Measurements from ENCODE around the gene ANKRD52. TPM values are rescaled to one million over a fixed set of nuclear protein-coding genes. Genes with fewer than 3 reads are reported as not detected.

The ANKRD52 gene
- total RNA-seq, 2 donors from 2014 or later, result 18.5 to 29.0 TPM

DNA sequence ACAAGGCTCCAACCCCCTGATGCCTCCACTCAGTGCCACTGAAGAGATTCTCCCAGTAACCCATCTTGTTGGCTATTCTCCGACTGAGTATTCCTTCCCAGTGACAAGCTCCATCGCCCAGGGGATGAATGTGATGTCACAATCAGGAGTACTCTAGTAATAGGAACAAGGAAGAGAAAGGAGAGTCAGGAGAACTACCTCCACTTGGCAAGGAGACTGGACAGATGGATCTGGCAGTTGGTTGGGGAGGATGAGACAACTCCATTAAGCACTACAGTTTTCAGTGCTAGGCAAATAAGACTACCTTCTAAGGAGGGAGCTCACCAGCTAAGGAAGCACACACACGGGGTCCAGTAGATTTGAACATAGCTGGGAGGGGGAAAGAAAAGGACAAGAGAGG is 41.7 kb downstream of the ANKRD52 start:
- TF ChIP-seq, protein P1, sequence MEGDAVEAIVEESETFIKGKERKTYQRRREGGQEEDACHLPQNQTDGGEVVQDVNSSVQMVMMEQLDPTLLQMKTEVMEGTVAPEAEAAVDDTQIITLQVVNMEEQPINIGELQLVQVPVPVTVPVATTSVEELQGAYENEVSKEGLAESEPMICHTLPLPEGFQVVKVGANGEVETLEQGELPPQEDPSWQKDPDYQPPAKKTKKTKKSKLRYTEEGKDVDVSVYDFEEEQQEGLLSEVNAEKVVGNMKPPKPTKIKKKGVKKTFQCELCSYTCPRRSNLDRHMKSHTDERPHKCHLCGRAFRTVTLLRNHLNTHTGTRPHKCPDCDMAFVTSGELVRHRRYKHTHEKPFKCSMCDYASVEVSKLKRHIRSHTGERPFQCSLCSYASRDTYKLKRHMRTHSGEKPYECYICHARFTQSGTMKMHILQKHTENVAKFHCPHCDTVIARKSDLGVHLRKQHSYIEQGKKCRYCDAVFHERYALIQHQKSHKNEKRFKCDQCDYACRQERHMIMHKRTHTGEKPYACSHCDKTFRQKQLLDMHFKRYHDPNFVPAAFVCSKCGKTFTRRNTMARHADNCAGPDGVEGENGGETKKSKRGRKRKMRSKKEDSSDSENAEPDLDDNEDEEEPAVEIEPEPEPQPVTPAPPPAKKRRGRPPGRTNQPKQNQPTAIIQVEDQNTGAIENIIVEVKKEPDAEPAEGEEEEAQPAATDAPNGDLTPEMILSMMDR (IDR thresholded peaks at IDR 0.05), result no peak
- TF ChIP-seq POLR2AphosphoS5 (IDR thresholded peaks at IDR 0.05), result no peak
- H3K9me3 ChIP-seq, result no peaks in the 10 kb centered on the region
- H3K27me3 ChIP-seq (replicated peaks; ENCODE audit: insufficient read depth), result no peaks in the 10 kb centered on the region
- no peaks in the 10 kb centered on the region for H3K4me1 ChIP-seq (replicated peaks)
- peaks cover 14 to 21% of the 10 kb centered on the region in 2 donors for H3K36me3 ChIP-seq
- peak overlapping the region; percentile 72 to 99 for H3K27ac ChIP-seq
- intact Hi-C loops (cut with DNase I), result no loop called here
- 64% methylated on average over 3 of the region's 3 CpGs for WGBS
- no peak overlapping the region for H3K4me3 ChIP-seq
- peak; percentile 49 for DNase-seq (ENCODE audit: low spot score)

DNA sequence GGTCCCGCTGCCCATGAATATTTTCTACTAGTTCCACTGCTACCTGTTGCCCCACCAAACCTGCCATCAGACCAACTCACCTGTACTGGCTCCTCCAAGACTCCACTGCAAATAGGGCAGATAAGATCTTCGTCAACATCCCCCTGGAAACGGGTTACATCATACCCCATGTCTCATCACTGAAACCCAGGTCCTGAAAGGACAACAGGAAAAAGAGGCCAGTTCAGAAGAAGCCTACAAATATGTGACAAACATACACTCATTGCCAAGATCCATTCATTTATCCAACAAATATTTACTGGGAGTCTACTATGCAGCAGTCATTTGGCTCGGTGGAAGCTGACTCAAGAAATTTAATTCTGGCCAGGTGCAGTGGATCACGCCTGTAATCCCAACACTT is 44.3 kb downstream of the ANKRD52 start:
- H3K4me3 ChIP-seq, result no peak overlapping the region
- H3K27ac ChIP-seq, result peak overlapping the region; percentile 20 to 99

DNA sequence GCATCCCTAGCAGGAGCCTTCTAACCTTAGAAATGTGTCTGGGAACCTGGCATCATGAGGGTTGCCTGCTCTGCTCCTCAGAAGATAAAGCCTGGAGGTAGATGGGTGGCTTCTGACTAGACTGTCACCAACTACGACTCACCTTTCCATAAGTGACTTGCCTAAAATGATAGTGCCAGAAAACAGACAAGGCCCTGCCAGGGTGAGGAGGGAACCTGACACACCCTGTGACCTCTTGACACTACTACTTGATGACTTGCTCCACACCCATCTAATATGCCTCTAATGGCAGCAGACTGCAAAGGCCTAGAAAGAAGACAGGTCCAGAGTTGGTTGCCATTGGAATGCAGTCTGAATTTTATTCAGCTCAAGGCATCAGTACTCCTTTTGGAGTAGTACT is 45.8 kb downstream of the ANKRD52 start:
- H3K4me3 ChIP-seq, result no peak overlapping the region
- intact Hi-C loops (cut with DNase I), result no loop called here
- H3K27me3 ChIP-seq (replicated peaks; ENCODE audit: insufficient read depth), result no peaks in the 10 kb centered on the region
- TF ChIP-seq POLR2A (IDR thresholded peaks at IDR 0.05), result no peak
- no peaks in the 10 kb centered on the region for H3K9me3 ChIP-seq
- no peaks in the 10 kb centered on the region for H3K4me1 ChIP-seq (replicated peaks)
- WGBS, result 87% methylated on average over 1 of the region's 1 CpG
- H3K36me3 ChIP-seq, result peaks cover 32 to 45% of the 10 kb centered on the region in 2 donors
- peak overlapping the region in 1 of 2 donors; percentile 99 for H3K27ac ChIP-seq
- DNase-seq (ENCODE audit: low spot score), result no peak

More for the DNA sequence above, 44.3 kb downstream of the ANKRD52 start:
- Histone ChIP-seq H3K36me3 (peaks cover 26 to 38% of the 10 kb centered on the region in 2 donors), H3K9me3 (no peaks in the 10 kb centered on the region), H3K4me1 (replicated peaks) (no peaks in the 10 kb centered on the region), H3K27me3 (replicated peaks; ENCODE audit: insufficient read depth) (no peaks in the 10 kb centered on the region)
- TF ChIP-seq POLR2AphosphoS5 (IDR thresholded peaks at IDR 0.05) (peak; percentile 84), POLR2A (IDR thresholded peaks at IDR 0.05) (no peak)
- 58% methylated on average over 5 of the region's 5 CpGs for WGBS
- DNase-seq (ENCODE audit: low spot score), result peak; percentile 42
- intact Hi-C loops (cut with DNase I), result no loop called here

DNA sequence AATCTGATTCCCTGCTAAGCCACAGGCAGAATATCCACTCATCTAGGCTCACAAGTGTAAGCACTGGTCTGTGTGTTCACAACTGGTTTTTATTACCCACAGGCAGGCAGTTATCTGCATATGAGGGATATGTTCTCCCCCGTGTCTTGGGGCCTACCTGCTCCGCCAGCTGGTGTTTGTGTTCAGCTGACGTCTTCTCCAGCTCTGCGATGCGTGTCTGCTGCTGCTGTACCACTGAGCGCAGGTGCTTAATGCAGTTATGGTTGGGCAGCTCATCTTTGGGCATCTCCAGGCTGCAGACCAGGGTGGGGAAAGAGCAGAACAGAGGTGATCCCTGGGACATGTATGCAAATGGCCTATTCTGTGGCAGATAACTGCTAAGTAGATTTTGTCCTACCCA is 50.2 kb downstream of the ANKRD52 start:
- Histone ChIP-seq H3K36me3 (peaks cover 26 to 35% of the 10 kb centered on the region in 2 donors), H3K4me3 (no peak overlapping the region), H3K4me1 (replicated peaks) (no peaks in the 10 kb centered on the region), H3K27ac (no peak overlapping the region), H3K9me3 (no peaks in the 10 kb centered on the region), H3K27me3 (replicated peaks; ENCODE audit: insufficient read depth) (no peaks in the 10 kb centered on the region)
- WGBS, result 83% methylated on average over 6 of the region's 6 CpGs
- no peak for TF ChIP-seq POLR2AphosphoS5 (IDR thresholded peaks at IDR 0.05)
- TF ChIP-seq POLR2A (IDR thresholded peaks at IDR 0.05), result no peak
- TF ChIP-seq, protein P1 (IDR thresholded peaks at IDR 0.05), result no peak
- DNase-seq (ENCODE audit: low spot score), result no peak
- intact Hi-C loops (cut with DNase I), result no loop called here

DNA sequence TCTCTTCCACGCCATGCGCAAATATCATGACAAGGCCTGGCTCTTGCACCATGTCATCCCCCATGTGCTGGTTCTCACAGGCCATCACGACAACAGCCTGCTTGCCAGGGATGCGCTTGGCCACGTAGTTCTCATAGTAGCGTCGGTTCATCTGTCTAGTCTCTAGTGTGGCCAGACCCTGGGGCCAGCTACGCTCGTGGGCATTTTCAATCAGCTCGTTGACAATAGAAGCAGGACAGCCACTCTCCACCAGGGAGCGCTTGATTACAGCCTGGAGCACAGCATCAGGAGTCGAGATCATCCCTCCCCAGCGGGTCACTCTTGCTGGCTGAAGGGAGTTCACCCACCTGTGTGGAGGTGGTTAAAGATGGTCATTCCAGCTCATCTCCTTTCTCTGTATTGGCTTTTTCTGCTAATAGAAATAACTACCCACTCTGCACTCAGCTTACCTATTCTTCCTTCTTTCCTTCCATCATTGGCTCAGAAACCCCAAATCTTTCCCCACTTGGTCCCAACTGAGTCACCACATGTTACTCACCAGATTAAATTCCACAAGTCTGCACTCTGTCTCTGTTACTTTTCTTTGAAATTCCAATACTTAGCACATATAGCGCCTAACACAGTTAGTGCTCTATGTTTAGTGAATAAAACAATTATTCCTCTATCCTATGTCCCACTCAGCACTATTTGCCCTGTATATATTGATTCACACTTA is 51.6 kb downstream of the ANKRD52 start:
- peak; percentile 53 for DNase-seq (ENCODE audit: low spot score)
- TF ChIP-seq, protein P1 (IDR thresholded peaks at IDR 0.05), result peak in 3 of 4 experiments; percentile 55 to 66 (median 57)
- peak; percentile 38 for TF ChIP-seq POLR2AphosphoS5 (IDR thresholded peaks at IDR 0.05)
- no peak for TF ChIP-seq POLR2A (IDR thresholded peaks at IDR 0.05)
- peaks cover 18 to 30% of the 10 kb centered on the region in 2 donors for H3K36me3 ChIP-seq
- no peak overlapping the region for H3K4me3 ChIP-seq
- peak overlapping the region; percentile 11 to 14 for H3K27ac ChIP-seq
- no peaks in the 10 kb centered on the region for H3K27me3 ChIP-seq (replicated peaks; ENCODE audit: insufficient read depth)
- 54% methylated on average over 14 of the region's 14 CpGs for WGBS
- no peaks in the 10 kb centered on the region for H3K9me3 ChIP-seq
- intact Hi-C loops (cut with DNase I), result no loop called here
- H3K4me1 ChIP-seq (replicated peaks), result no peaks in the 10 kb centered on the region

DNA sequence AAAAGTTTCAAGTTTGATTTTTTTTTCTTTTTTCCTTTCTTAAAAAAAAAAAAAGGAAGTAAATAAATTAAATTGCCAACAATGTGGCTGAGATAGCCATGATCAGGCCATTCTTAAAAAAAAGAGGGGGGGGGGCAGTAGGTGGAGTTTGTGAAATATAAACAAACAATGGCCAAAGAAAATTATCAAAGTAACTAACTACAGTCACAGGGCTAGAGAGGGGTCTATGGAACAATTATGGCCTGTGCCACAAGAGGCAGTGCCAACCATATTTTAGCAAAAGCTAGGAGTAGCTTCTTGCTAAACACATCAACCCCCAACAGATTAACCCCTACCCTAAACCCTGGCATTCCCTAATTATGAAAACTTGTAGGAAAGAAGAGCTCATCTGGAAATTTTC is 52.7 kb downstream of the ANKRD52 start:
- Histone ChIP-seq H3K9me3 (no peaks in the 10 kb centered on the region), H3K36me3 (peaks cover 12 to 26% of the 10 kb centered on the region in 2 donors), H3K4me3 (no peak overlapping the region), H3K4me1 (replicated peaks) (no peaks in the 10 kb centered on the region), H3K27me3 (replicated peaks; ENCODE audit: insufficient read depth) (no peaks in the 10 kb centered on the region), H3K27ac (peak overlapping the region in 1 of 2 donors; percentile 11)
- no peak for DNase-seq (ENCODE audit: low spot score)
- TF ChIP-seq POLR2A (IDR thresholded peaks at IDR 0.05), result no peak
- TF ChIP-seq POLR2AphosphoS5 (IDR thresholded peaks at IDR 0.05), result no peak
- TF ChIP-seq, protein P1 (IDR thresholded peaks at IDR 0.05), result no peak
- intact Hi-C loops (cut with DNase I), result no loop called here
